IPS DF 4.7 (cell line): ENCODE data around the gene UPB1.

ENCODE experiments used
- DNase-seq: peaks from one replicate; pipeline ENCODE4 v3.0.0-alpha.2; 2013; ENCODE audit warnings: low spot score; ENCODE audit errors: extremely low read depth

The UPB1 gene

DNA sequence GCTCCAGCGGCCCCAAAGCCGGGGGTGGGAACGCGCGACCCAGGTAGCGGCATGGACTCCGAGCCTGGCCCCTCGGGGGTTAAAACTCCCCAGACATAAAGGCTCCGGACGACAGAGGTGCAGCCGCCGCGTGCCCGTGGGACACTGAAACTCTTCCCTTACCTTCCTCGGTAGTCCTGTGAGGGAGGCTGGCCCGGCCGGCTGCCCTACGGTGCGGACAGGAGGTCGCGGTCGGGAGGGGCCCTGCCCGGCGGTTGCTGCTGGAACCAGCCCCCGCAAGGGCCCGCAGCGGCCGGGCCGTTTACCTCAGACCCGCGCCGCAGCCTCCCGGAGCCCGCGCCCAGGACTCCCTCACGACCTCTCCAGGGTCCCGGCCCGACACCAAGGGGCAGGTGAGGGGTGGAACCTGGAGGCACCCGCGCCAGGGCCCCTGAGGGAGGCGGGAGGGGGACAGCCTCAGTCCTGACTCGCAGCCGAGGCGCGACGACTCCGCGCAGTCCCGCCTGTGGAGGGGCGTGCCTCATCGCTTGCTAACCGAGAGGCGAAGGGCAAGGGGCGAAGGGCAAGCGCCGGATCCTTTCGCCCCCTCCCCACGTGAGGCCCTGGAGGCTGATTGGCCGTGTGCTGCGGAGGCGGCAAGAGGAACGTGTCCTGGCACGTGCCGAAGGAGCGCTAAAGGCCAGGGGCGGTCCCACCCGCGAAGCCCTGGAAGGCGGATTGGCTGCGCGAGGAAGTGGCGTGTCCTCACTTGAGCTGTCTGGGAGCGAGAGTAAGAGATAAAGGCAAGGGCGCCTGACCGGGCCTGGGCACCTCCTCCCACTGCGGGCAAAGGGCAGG, at the start of gene UPB1:
Gene UPB1 (plus strand): TSS at position 805 of the 837 bp plus-strand sequence. CDS start 72 bp downstream, outside the sequence.
- no peak for DNase-seq

DNA sequence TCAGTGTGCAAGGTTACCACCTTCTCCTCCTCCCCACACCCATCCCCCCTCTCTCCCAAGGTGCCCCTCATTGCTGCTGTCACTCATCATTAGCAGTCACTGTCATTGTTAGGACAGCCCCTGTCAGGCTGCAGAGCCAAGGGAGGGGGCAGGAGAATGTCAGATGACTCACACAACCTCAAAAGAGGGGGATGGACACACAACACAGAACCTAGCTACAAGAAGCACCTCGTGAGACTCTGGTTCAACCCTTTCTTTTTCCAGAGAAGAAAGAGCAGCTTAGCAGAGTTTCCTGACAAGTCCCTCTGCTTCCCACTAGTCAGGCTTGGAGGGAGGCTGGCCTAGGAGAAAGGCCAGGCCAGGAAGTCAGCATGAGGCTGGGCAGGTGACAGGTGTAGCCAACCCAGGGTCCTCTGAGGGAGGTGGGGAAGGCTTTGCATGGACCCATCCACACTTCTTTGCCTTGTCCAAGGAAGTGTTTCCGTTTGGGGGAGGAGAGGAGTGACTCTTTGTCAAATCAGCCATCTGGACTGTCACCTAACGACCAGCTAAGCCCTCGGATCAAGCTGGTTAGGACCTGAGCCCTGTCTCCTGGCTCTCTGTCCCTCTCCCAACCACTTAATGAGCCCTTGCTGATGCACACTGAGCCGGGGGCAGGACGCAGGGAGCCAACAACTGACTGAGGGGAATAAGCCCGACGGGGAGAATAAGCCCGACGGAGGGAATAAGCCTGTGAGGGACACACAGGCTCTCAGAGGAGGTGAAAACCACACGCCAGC, 49.5 kb upstream of the UPB1 start:
- DNase-seq: no peak

DNA sequence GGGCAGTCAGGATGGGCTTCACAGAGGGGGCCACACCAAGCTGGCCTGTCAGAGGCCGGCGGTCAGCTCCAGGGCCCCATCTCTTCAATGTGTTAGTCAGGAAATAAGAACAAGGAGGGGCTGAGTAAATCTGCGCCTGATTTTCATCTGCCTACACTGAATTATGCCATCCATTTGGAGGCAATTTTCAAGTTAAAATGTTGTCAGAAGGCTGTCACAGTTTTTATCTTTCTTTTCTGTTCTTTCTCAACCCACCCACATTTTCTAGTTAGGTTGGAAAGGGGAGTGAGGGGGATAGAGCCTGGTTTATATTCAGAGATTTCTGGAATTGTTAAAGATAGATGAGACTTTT, 48.9 kb upstream of the UPB1 start:
- DNase-seq: no peak

DNA sequence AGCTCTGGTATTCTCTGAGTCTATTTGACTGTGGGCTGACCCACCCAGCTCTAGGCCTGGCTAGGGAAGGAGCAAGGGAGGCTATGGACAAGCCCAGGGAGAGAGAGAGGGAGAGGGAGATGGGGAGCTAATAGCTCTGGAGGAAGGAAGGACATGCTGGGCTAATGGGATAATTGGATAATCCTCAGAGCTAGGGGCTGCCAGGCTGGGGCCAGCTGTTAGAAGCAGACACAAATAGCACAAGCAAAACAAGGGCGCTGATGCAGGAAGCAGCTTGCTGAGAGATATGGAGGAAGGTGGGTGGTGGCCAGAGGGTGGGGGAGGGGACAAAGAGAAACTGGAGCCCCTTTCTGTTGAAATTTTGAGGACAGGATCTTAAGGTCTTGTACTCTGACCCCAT, 44.5 kb upstream of the UPB1 start:
- DNase-seq: no peak

DNA sequence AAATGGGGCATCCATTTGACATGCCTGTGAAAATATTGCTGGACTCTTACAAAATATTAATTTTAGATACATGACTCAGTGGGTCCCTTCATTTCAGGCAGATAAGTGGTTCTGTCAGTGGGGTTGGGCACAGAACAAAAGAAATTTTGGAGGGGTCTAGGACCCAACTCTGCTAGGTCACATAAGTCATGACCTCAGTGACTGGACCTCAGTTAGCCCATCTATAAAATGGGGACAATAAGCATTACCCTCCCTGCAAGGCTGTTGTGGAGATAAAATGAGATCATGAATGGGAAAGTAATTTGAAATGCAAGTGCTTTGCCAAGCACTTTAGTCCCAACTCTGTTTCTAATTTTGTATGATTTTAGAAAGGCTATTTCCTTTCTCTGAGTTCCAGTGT, 44.0 kb upstream of the UPB1 start:
- no peak for DNase-seq

DNA sequence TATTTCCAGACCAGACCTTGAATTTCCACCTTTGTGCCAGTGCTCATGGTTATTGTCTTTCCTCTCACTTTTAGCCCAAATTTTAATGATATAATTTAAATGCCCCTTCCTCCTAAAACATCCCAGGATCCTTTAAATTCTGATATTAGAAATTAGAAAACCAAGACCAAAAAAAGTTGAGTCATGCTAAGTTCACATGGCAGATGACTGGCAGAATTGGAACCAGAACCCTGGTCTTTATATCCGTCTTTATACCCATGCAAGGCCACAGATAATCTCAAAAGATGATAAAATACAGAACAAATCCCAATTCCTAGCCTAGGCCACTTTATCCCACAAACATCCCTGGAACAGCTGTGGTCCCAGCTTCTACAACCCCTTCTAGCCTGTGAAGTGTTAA, 41.3 kb upstream of the UPB1 start:
- no peak for DNase-seq

DNA sequence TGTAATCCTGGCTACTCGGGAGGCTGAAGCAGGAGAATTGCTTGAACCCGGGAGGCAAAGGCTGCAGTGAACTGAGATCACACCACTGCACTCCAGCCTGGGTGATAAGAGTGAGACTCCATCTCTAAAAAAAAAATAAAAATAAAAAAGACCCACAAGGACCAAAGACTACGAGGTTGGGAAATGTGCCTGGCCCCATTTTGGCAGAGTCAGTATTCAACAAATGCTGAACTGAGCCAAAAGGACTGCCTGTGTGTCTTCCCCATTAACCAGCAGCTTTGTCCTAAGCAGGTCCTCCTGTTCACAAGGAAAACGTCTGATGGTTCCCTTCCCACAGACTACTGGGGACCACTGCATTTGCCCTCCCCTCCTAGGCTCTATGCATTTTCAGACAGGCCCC, 40.1 kb upstream of the UPB1 start:
- DNase-seq: no peak

DNA sequence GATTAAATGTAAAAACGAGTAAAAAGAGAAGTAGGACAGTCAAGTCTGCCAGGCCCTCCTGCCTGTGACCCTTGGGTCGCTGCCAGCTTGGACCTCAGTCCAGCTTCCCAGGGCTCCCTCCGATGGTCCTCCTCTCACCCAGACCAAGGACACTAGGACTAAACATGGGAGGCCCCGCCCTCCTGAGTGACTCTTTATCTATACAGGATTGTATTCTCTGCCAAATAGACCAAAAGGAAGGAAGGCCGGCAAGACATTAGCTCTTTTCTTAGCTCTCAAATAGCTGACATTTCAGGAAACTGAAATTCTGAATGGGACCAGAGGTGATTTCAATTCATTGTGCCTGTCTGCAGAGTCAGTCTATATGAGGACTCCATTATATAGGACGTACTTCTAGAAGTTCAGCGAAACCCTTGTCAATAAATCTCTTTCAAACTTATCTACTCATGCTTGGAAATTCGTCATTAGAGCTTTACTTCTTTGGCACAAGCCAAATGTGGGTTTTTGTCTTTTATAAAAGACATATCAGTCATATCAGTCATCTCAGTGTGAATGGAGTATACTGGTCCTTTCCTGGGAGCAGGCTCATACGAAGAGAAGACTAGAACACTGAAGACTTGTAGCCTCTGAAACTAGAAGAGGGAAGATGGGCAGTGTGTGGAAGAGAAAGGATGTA, 39.2 kb upstream of the UPB1 start:
- DNase-seq: no peak

DNA sequence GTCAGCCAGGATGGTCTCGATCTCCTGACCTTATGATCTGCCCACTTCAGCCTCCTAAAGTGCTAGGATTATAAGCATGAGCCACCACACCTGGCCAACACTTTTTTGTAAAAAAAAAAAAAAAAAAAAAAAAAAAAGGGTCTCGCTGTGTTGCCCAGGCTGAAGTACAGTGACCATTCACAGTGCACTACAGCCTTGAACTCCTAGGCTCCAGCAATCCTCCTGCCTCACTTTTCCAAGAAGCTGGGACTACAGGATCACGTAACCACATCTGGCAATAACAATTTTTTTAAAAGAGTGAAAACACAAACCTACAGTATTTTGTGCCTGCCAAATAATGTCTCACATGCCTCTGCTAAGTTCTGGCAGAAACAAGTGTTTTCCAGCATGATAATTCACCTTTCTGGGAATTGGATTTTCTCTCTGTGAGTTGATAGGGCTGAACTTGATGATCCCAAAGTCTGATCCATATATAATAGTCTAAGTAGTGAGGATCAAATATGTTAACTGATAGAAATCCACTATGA, 37.2 kb upstream of the UPB1 start:
- no peak for DNase-seq

DNA sequence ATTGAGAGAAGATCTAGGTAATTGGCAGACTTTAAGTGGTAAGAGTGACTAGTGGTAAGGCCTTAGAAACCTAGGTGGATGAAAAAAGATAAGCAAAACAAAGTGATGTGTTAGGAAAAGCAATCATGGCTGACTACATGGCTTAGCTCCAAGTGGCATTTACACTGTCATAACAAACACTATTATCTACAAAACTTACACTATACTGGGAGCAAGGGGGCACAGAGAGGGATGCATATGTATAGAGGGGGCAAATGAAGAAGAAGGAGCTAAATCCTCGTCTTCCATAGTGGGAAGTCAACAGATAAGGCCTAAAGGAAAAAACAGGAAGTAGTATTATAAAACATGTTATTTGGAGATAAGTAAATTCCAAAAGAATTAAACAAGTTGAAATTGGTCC, 35.2 kb upstream of the UPB1 start:
- DNase-seq: no peak

DNA sequence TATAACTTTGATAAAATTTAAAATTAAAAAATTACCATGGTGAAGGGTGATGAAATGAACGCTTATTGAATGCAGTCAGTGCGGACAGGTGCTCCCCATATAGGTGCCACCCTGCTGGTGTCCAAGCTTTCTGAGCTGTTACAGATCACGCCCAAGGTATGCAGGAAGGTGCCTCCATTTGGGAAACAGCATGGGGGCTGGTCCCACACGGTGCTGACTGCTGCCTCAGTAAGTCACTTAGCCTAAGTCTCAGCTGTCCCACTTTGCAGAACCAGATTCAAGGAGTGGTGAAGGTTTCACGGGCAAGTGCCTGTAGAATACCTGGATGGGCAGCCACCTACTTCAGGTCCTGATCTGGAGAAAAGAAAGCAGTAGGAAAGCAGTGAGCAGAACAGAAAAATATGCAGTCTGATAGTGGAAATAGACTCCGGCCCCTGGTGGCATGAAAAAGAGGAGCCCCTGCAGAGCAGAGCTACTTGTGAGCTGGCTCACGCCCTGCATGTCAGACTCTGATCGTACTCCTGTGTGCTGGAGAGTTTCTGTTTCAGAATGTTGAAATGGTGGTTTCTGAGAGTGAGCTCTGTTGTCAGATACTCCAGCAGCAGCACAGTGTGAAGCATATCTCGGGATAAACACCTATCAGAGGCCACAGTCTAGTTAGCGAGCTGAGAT, 34.6 kb upstream of the UPB1 start:
- no peak for DNase-seq

DNA sequence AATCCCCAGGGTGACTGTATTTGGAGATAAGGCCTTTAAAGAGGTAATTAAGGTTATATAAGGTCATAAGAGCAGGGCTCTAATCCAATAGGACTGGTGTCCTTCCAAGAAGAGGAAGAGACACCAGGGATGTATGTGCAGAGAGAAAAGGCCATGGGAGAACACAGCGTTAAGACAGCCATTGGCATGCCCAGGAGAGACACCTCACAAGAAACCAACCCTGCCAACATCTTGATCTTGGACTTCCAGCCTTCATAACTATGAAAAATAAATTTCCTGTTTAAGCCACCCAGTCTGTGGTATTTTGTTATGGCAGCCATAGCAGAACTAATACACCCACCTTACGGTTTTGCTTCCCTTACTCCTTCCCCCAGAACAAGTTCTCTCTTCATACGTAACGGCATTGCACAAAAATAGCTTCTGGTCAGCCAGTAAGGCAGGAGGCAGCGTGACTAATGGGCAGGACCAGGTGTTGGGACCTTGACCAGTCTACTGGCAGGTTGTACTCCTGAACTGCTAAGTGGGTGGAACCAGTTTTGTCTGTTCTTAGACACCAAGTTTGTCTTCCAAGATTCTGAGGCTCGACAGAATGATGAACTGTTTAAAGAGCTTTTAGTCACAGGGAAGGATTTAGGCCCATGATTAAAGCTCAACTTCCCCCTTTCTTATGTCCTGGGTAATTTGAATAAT, 31.9 kb upstream of the UPB1 start:
- no peak for DNase-seq

DNA sequence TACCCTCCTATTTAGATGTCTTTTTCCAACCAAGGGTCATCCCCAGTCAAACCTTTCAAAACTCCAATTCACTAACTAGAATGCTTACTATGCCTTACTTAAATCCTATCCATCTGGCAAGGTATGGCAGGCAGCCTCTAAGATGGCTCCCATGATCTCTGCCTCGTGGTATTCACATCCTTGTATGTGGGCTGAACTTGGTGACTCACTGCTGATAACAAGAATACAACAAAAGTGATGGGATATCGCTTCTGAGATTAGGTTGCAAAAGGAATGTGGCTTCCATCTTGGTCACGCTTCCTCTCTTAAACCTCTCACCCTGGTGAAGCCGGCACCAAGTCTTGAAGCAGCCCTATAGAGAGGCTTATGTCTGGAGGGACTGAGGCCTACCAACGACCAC, 29.6 kb upstream of the UPB1 start:
- no peak for DNase-seq

DNA sequence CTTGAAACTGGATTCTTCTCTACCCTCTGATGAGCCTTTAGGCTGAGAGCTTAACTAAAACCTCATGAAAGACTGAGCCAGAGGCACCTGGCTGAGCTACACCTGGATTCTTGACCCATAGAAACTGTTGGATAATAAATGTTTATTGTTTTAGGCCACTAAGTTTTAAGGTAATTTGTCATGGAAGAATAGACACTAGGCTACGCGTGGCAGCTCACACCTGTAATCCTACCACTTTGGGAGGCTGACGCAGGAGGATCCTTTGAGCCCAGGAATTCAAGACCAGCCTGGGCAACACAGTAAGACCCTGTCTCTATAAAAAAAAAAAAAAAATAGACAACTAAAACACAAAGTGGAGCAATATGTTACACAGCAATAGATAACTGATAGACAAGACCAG, 29.2 kb upstream of the UPB1 start:
- DNase-seq: no peak

DNA sequence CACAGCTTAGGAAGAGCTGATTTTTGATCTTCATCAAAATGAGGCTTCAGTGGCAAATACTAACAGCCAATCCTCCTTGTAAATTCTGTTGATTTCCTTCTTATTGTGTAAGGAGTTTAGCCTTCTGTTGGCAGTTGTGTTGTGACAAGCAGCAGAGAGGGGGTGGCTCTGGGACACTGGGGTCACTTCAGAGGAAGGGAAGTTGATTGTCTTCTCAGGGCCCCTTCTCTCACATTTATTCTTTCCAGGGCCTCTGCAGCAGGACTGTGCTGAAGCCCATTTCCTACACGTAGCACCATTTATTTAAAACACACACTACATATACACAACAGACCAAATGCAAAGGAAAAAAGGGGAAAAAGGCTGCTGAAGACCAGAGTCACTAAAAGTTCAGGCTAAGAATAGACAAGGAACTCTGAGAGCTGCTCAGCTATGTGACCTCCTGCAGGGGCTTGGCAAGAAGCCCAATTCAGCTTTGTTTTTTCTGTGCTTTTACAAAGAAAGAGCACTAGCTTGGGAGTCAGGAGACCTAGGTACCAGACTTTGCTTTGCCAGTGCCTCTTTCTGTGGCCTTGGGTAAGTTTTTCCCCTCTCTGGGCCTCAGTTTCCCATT, 28.3 kb upstream of the UPB1 start:
- no peak for DNase-seq

DNA sequence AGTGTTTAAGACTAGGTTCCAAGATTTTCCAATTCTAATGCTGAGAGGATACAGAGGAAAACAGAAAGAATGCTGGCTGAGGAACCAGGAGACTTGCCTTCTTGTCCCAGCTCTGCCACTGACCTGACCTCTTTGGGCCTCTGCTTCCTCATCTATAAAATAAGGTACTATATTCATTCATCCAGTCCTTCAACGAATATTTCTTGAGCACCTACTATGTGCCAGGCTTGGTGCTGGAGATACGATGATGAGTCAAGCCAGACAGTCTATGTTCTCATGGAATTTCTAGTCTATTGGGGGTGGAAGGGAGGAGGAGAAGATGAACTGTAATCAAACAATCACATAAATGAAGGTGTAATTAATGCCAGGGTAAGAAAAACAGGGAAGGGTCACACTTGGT, 27.8 kb upstream of the UPB1 start:
- DNase-seq: no peak

DNA sequence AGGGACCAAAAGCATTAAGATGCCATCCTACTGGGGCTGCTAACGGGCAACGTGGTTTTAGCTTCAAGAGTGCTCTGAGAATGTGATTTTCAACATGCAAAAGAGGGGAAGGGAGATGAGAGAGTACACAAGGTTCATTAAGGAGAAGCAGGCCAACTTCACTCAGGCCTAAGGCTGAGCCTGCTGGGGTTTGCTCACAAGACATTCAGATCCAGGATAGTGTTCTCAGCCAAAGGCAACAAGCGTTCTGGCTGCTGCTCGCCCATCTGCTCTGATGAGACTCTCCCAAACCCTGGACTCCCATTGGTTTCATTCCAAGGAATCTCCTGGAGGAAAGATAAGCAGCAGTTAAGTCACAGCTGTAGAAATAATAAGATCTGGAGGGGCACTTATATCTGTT, 23.6 kb upstream of the UPB1 start:
- no peak for DNase-seq

DNA sequence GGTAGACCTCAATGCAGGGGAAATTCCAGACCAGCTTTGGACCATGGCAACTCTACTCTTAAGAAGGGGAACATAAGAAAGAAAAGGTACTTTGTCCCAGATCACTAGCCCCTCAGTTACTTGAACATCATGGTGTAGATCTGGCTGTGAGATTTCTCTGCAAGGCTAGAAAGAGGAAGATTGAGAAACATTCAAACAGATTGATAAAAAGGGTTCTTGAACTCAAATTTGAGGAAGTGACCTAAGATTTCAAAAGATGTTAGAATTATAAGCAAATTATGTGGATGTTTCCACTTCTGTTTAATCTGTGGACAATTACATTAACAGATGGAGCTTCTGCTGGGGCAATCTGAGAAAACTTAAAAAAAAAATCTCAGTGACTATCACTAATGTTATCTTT, 21.8 kb upstream of the UPB1 start:
- DNase-seq: no peak

DNA sequence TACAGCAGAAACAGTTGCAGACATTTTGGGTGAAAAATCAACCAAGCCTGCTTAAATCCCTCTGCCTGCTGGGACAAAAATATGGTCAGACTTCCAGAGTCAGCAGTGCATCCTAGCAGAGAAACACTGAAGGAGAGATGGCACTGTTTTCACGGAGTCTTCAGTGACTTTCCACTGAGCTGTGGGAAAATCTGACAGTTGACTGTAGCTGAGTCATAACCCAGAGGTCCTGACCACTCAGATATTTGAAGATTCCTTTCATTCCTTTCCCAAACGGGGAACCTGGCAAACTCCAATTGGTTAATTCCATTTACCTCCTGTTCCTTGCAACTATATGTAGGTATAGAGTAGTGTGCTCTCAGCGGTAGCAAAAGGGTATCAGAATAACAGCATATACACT, 20.9 kb upstream of the UPB1 start:
- no peak for DNase-seq

DNA sequence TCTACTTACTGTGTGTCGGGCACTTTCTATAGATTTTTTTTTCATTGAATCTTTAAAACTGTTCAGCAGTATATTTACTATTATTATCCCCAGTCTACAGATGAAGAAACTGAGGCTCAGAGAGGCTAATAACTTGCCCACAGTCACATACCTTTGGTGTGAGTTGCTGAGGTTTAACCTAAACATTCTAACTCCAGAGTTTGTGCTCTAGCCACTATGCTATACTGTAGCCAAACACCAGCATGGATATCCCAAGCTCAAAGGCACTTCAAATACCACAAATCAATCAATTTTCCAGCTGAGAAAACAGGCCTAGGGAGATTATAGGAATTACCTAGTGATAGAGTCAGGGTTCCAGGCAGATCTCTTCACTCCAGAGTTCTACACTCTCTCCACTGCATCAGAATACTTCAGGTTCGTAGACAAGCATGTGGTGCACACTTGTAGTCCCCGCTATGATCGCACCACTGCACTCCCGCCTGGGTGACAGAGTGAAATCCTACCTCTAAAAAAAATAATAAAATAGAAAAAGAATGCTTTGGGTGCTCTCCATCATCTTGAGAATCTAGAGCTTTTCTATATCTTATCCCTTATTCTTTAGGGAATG, 20.4 kb upstream of the UPB1 start:
- DNase-seq: no peak
